Sciatic nerve (tissue), 2 donors: Measurements from ENCODE around the gene UNK. TPM values are rescaled to one million over a fixed set of nuclear protein-coding genes. Genes with fewer than 3 reads are reported as not detected.
A peak's percentile ranks its signal among the peaks of the same experiment; 100 is the strongest.

ENCODE experiments used
- ATAC-seq: fragments of 200-7000 bp; cut with Tn5 transposase; one replicate; pipeline ENCODE4 v1.9.1; 2020; ENCODE audit warnings: mild to moderate bottlenecking, moderate library complexity
- DNase-seq: peaks from one replicate; pipeline ENCODE4 v3.0.0-alpha.2; 2020; ENCODE audit warnings: low spot score
- intact Hi-C: fragments of 100-400 bp; cut with DNase I; formaldehyde crosslinking; loops from one replicate; pipeline ENCODE4 v1.14.2; 2022
- total RNA-seq: library from RNA; stranded (reverse); fragmentation: NEBNext Ultra II Directional; extraction: Animal tissue kit (Norgen Biotek cat#: 25700); gene quantifications from one replicate; pipeline ENCODE4 v1.2.1, GENCODE V29; 2021
- donor health status: DM: no; HTN: no; CAD: no.
- donor health status: DM: no; HTN: no; CAD: no.

Gene UNK
- total RNA-seq, 1 donor from 2014 or later, result 41.4 TPM

- DNase-seq (no peak), ATAC-seq (no peak)
- intact Hi-C loops, result no loop called here
Observed at GRCh38 chr17:75825748-75826370, 41.3 kb downstream of the UNK start.

DNA sequence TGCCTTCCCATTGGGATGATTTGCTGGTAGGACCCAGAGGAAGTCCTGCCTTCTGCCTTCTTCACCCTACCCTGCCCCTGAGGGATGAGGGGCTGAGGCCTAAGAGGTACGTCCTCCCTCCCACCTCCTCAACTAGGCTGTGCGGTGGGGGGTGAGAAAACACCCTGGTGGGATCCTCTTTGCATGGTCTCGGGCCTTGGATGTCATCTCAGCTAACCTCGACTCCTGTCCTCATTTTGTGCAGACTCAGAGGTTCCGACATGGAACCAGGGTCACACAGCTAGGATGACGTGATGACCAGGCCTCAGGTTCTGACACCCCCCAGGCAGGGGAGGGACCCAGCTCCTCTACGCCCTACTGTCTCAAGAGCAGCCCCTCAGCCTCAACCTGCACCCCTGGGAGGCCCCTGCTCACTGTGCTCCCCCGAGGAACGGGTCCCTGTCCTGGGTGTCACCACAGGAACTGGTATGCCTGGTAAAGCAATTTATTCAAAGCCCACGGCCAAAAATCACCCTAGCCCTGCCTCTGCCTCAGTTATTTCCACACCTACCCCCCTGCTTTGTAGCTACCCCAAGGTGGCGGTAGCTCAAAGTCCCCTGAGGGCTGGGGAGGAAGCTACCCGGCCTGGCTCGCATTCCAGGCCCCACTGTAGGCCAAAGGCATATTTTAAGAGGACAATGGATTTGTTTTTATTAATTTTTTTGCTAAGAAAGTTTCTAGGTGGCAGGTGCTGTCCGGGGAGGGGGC lies 42.1 kb downstream of the UNK start:
- intact Hi-C loops, result no loop called here
- ATAC-seq (peak; percentile 3), DNase-seq (no peak)

DNA sequence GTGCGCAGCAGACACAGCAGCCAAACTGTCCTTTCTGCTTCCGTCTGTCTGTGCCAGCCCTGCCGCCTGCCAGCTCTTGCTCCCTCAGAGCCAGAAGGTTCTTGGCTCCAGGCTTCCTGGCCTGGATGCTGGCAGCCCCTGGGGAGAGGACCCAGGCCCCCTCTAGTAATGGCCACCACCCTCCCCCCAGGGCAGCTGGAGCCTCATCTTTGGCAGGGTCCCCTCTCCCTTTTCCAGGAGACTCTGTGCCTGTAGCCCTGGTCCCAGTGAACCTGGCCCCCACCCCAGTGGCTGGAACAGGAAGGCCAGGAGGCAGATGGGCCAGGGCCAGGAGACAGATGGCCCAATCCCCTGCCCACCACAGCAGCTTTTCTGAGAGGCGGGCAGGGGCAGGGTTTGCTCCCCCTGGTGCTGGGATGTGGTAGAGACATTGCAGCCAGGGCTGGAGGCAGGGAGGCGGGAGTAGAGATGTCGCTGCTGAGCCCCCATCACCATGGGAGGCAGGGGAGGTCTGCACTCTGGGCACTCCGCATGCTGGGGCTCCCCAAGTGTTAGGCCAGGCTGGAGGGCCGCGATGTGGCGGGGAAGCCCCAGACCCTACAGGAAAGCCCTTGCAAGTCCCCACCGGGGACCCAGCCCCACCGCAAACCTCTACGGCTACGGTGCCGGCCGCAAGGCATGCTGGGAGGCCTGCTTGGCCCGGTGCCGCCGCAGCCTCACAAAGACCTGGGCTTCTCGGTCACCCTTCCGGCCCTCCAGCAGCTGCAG lies 42.9 kb downstream of the UNK start:
- DNase-seq, result peak; percentile 80
- intact Hi-C loops, result no loop called here
- peak; percentile 71 for ATAC-seq

DNA sequence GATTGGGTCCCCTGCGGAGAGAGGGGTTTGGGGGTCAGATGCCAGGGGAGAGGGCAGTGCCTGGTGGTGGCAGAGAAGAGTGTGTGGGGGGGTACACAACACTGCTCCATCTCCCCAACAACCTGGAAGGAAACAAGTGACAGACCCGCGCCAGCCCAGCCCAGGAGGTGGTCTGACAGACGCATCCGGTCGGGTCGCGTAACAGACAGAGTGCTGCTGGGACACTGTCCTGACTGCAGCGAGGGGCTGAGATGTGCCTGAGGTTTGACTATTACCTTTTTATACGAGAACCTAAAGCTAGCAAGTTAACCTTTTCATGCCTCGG lies 43.4 kb downstream of the UNK start:
- no peak for DNase-seq
- intact Hi-C loops, result no loop called here
- ATAC-seq, result no peak

DNA sequence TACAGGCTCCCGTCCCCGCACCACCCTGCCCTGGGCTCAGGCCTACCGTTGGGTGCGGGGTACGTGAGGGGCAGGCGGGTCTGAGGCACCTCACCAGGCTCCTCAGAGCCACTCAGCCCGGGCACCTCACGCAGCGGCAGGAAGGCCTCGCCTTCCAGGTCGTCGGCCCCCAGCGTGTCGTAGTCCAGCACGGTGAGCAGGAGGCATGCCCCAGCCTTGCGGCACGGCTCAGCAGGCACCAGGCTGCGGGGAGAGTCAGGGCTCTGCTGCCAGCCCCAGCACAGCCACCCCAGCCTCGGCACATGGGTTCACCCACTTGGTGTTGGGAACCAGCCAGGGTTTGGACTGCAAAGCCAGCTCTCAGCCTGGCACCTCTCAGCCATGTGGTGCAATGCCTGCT lies 44.1 kb downstream of the UNK start:
- intact Hi-C loops, result no loop called here
- ATAC-seq (no peak), DNase-seq (no peak)

DNA sequence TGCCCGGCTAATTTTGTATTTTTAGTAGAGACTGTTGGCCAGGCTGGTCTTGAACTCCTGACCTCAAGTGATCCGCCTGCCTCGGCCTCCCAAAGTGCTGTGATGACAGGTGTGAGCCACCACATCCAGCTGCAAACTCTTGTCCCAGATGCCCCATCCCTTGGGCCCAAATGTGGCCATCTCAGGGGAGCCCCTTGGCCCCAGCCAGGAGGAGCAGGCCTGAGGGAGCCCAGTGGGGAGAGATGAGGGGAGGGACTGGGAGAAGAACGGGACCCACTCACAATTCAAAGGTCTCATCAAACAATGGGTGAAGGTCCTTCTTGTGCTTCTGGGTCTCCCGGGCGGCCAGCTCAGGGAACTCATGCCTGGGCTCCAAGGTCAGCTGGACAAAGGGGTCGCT lies 45.1 kb downstream of the UNK start:
- intact Hi-C loops, result no loop called here
- DNase-seq (no peak), ATAC-seq (no peak)

GRCh38 chr17:75830164-75831031 lies 45.8 kb downstream of the UNK start:
- no peak for ATAC-seq
- intact Hi-C loops, result no loop called here
- DNase-seq, result no peak

- ATAC-seq, result no peak
- no peak for DNase-seq
- intact Hi-C loops, result no loop called here
Observed at GRCh38 chr17:75831032-75831571, 46.5 kb downstream of the UNK start.

GRCh38 chr17:75832164-75832651 lies 47.6 kb downstream of the UNK start:
- DNase-seq (no peak), ATAC-seq (peak; percentile 65)
- intact Hi-C loops, result no loop called here

DNA sequence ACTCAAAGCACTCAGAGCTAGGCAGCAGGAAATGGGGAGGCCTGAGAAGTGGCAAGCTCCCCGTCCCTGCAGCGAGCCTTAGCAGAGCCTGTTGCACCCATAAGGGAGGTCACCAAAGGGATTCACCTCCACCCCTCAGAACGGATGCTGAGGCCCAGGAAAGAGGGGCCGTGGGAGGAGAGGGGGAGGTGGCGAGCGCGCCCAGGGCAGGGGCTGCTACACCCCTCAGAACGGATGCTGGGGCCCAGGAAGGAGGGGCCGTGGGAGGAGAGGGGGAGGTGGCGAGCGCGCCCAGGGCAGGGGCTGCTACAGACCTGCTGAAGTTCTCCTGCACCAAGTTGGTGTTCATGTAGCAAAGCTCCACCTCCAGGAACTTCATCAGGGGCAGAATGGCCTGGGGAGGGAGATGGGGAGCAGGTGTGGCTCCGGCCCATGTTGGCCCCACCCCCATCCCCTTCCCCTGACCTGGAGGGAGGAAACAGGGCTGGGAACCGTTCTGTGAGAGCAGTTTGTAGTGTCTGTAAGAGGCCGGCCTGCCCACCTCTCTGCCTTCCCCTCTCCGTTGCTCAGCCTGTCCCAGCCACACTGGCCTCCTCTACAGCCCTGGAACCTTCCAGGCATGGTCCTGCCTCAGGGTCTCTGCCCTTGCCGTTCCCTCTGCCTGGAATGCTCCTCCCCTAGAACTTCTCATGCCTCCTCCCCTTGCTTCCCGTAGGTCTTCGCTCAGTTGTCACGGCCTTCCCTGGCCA lies 48.2 kb downstream of the UNK start:
- intact Hi-C loops, result no loop called here
- ATAC-seq, result no peak
- DNase-seq, result no peak

- ATAC-seq (no peak), DNase-seq (no peak)
- intact Hi-C loops, result no loop called here
Observed at GRCh38 chr17:75834279-75834920, 49.8 kb downstream of the UNK start.

- ATAC-seq (no peak), DNase-seq (no peak)
- intact Hi-C loops, result no loop called here
Observed at GRCh38 chr17:75834928-75835653, 50.5 kb downstream of the UNK start.

- intact Hi-C loops, result no loop called here
- DNase-seq (no peak), ATAC-seq (no peak)
Observed at GRCh38 chr17:75835654-75835987, 51.0 kb downstream of the UNK start.

DNA sequence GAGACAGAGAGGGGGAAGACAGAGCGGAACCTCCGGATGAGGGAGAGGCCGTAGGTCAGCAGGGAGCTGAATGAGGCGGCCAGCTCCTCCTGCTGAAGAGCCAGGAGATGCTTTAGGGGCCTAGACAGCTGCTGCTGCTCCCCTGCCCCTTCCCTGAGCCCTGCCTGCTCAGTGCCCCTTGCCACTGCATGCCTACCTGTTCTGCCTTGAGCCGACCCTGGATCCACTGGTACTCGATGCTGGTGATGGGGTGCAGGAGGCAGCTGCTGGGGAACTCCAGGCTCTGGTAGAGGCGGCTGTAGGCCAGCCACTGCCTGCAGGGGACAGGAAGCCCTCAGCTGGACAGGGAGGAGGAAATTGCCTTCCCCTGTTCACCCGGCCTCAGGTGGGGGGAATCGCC lies 52.0 kb downstream of the UNK start:
- ATAC-seq, result no peak
- DNase-seq, result no peak
- intact Hi-C loops, result no loop called here

DNA sequence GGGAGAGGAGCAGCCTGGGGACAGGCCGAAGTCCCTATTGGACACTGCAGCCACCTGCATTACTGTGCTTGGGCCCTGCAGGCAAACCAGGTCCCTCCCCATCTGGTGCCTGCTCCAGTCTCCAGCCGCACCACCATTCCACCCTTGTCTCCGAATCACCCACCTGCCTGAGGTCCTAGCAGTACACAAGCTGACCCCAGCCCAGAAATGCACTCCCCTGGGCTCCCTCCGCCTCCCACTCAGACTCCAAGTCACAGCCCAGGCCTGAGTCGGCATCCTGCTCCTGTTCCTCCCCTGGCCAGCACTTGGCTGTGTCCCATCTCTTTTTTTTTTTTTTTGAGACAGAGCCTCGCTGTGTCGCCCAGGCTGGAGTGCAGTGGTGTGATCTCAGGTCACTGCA lies 53.3 kb downstream of the UNK start:
- DNase-seq (no peak), ATAC-seq (no peak)
- intact Hi-C loops, result no loop called here

- intact Hi-C loops, result no loop called here
- DNase-seq, result no peak
- ATAC-seq, result no peak
Observed at GRCh38 chr17:75838410-75838809, 53.8 kb downstream of the UNK start.
